Esophagus mucosa (tissue), 1 donor: ENCODE results near the gene FAM90A1. TPM values are rescaled to one million over a fixed set of nuclear protein-coding genes. Genes with fewer than 3 reads are reported as not detected.

Experiments used
- total RNA-seq: library from RNA; stranded (reverse); gene quantifications from one replicate; pipeline ENCODE4 v1.2.4, GENCODE V29; 2023
- donor health status: DM: yes; HTN: yes; CAD: no.

The FAM90A1 gene
- total RNA-seq, 1 donor from 2014 or later, result 0.16 TPM

Other genes with a start within 250 kb of the FAM90A1 start
- 7.6 TPM for gene FOXJ2, start 194.9 kb downstream of the FAM90A1 start, total RNA-seq
- 0.76 TPM for gene C3AR1, start 161.3 kb downstream of the FAM90A1 start, total RNA-seq
- 19.3 TPM for gene NECAP1, start 145.3 kb downstream of the FAM90A1 start, total RNA-seq
- gene CLEC4A, start 104.0 kb downstream of the FAM90A1 start, total RNA-seq, result 0.96 TPM
- not detected for gene ZNF705A, start 70.6 kb downstream of the FAM90A1 start, total RNA-seq
- not detected for gene CLEC6A, start 228.3 kb upstream of the FAM90A1 start, total RNA-seq